GM10266 (cell line): Measurements from ENCODE around the gene SAA2.
A peak's percentile ranks its signal among the peaks of the same experiment; 100 is the strongest.

Source experiments
- DNase-seq: peaks from one replicate; pipeline ENCODE4 v3.0.0; 2012; ENCODE audit errors: extremely low spot score
- TF ChIP-seq, protein P1 (sequence below): IDR thresholded peaks from 2 replicates; pipeline ENCODE4 v1.5.1; 2012; ENCODE audit warnings: mild to moderate bottlenecking, low read depth; ENCODE audit not compliant: control insufficient read depth, insufficient read depth; ENCODE audit errors: missing control alignments

Gene SAA2

DNA sequence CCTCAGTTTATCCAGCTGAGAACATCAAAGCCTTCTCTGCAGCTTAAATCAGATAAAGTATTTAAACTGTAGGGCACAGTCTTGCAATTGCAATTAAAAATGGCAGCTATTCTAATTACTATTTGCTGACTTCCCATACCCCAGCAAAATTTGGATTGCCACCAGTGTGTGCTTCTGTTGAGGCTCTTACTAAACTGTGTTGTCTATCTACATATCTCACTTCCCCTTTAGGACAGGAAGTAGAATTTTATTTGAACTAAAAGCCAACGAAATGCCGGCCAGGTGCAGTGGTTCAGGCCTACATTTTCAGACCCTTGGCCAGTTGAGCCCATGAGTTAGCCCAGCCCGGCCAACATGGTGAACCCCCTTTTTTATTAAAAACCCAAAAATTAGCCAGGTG lies 19.0 kb downstream of the SAA2 start:
- DNase-seq = peak; percentile 50
- TF ChIP-seq, protein P1, sequence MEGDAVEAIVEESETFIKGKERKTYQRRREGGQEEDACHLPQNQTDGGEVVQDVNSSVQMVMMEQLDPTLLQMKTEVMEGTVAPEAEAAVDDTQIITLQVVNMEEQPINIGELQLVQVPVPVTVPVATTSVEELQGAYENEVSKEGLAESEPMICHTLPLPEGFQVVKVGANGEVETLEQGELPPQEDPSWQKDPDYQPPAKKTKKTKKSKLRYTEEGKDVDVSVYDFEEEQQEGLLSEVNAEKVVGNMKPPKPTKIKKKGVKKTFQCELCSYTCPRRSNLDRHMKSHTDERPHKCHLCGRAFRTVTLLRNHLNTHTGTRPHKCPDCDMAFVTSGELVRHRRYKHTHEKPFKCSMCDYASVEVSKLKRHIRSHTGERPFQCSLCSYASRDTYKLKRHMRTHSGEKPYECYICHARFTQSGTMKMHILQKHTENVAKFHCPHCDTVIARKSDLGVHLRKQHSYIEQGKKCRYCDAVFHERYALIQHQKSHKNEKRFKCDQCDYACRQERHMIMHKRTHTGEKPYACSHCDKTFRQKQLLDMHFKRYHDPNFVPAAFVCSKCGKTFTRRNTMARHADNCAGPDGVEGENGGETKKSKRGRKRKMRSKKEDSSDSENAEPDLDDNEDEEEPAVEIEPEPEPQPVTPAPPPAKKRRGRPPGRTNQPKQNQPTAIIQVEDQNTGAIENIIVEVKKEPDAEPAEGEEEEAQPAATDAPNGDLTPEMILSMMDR = no peak

DNA sequence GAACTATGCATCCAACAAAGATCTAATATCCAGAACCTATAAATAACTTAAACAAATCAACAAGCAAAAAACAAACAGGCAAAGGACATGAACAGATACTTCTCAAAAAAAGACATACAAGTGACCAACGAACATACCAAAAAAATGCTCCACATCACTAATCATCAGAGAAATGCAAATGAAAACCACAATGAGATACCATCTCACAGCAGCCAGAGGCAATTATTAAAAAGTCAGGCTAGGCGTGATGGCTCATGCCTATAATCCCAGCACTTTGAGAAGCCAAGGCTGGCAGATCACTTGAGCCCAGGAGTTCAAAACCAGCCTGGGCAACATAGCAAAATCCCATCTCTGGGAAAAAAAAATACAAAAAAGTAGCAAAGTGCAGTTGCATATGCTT lies 22.6 kb downstream of the SAA2 start:
- TF ChIP-seq, protein P1 = no peak
- no peak for DNase-seq

DNA sequence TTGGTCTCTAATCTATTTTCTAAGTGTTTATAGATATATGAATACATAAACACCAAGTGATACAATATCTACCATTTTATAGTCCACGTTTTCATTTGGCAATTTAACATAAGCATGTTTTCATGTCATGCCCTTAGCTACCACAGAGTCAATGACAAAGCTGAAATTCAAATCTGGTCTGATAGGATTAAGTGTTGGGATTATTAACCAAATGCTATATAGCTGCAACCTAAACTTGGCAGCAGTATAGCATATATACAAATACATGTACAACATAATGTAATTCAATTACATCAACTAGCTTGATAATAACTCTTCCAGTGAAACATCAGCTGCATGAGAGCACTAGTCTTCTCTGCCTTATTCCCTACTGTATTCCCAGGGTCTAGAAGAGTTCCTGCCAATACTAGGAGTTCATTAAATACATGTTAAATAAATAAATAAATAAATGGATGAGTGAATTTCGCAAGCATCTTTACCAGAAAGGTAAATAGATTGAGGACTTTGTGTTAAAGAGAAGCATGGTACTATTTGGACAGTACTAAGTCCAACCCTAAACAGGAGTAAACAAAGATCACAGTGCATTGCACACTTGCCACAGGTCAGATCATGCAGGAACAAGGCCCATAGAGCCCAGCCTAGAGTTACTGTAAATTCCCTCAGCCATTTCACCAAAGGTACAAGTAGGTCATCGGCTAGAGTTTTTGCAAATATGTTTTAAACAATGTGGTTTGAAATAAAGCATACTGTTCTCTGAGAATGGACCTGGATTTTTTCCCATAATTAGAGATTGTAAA lies 24.7 kb downstream of the SAA2 start:
- no peak for DNase-seq
- TF ChIP-seq, protein P1 = no peak

DNA sequence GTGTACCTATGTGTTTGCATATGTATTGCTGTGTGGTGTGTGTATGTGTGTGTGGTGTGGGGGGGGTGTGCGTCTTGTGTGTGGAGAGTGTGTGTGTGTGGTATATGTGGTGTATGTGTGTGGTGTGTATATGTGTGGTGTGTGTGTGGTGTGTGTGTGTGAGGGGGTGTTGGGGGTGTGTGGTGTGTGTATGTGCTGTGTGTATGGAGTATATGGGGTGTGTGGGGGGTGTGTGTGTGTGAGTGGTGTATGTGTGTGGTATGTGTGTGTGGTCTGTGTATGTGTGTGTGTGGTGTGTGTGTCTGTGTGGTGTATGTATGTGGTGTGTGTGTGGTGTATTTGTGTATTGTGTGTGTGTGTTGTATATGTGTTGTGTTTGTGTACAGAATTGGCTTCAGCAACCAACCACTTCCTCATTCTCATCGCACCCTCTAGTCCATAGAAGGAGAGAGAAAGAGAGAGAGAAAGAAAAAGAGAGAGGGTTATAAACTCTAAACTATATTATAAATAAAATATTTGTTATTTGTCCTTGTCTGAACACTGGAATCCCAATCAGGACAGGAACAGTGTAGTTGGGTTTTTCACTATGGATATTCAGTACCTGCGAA lies 25.6 kb downstream of the SAA2 start:
- TF ChIP-seq, protein P1 = no peak
- DNase-seq = no peak

DNA sequence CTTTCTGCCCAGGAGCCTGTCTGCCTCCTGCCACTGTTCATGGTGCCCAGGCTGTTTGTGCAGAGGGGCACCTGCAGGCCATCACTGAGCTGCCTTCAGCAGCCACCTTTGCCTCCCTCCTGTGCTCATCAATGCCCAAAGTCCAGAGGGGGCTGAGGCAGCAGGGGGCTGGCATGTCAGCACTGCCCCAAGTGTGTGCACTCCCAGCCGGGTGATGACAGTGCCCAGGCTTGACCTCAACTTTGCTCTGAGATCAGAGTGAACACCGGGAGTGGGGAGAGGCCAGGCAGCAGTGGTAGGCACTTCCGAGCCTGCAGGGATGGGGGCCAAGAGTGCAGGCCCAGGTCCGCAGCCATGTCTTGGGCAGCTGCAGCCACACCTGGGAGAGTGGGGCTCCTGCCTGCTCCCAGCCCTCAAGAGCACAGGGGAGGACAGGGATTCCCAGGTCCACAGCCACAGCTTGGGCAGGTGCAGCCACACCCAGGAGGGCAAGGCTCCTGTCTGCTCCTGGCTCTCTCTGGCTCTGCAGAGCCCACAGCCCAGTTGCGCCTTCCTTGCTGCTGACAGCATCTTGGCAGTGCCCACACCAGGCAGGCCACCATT lies 27.1 kb downstream of the SAA2 start:
- TF ChIP-seq, protein P1 = no peak
- no peak for DNase-seq

DNA sequence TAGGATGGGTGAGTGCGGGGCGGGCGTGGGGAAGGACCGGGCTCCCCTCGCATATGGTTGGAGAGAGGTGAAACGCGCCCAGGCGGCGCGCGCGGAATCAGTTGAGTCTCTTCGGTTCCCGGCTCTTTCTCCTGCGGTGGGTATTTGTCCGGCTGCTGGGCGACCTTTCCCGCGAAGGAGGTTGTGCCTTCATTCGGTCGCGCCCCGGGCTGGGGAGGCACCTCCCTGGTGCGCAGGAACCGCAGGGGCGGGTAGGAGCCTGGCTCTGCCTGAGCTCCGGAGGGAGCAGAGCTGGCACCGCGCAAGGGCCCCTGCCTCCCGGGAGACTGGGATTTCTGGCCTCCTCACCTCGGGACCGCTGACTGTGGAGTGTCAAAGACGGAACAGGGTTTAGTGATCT lies 39.4 kb downstream of the SAA2 start:
- TF ChIP-seq, protein P1 = no peak
- DNase-seq = no peak

DNA sequence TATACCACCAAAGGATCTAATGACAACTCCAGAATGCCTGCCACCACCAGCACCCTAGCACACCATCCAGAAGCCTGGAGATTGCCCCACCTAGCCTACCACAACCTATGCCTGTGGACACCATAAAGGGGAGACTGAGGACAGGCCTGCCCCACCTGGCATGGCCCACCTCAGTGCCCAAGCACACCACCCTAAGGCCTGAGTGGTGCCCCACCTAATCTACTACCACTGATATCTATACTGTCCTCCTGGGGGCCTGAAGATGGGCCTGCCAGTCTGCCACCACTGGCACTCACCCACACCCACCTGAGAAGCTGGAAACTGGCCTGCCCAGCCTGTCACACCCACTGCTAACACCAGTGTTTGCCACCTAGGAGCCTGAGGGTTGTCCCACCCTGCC lies 43.7 kb downstream of the SAA2 start:
- TF ChIP-seq, protein P1 = no peak

More for the DNA sequence above, 43.7 kb downstream of the SAA2 start:
- no peak for DNase-seq
